Heart right ventricle (tissue), 16 donors: Measurements from ENCODE around the gene TMEM174. TPM values are rescaled to one million over a fixed set of nuclear protein-coding genes. Genes with fewer than 3 reads are reported as not detected.

Source experiments
- ATAC-seq, 8 donors: fragments of 200-7000 bp; cut with Tn5 transposase; one replicate each; pipeline ENCODE4 v1.9.1; 2020; ENCODE audit warnings: mild to moderate bottlenecking in 8 of 8, moderate library complexity in 8 of 8, moderate number of reproducible peaks in 1 of 8
- DNase-seq, 2 donors: peaks; one replicate each; pipeline ENCODE4 v3.0.0-alpha.2; 2020
- H3K27ac ChIP-seq, 10 donors: fragments of 200-600 bp; sonication (generic) in 2 of 10; one replicate each; pipeline versions ENCODE4 v1.5.0 to v1.8.0; 2020 to 2022; ENCODE audit warnings: mild to moderate bottlenecking in 3 of 10
- H3K27me3 ChIP-seq, 7 donors: fragments of 200-600 bp; one replicate each; pipeline ENCODE4 v1.8.0; 2021 to 2022; ENCODE audit warnings: mild to moderate bottlenecking in 2 of 7
- H3K36me3 ChIP-seq, 9 donors: fragments of 200-600 bp; sonication (generic) in 1 of 9; one replicate each; pipeline versions ENCODE4 v1.5.0 to v1.8.0; 2020 to 2022; ENCODE audit warnings: mild to moderate bottlenecking in 2 of 9
- H3K4me1 ChIP-seq, 9 donors: fragments of 200-600 bp; sonication (generic) in 1 of 9; one replicate each; pipeline versions ENCODE4 v1.5.0 to v1.8.0; 2020 to 2022; ENCODE audit warnings: mild to moderate bottlenecking in 4 of 9
- H3K4me3 ChIP-seq, 10 donors: fragments of 200-600 bp; sonication (generic) in 2 of 10; one replicate each; pipeline versions ENCODE4 v1.5.0 to v1.8.0; 2020 to 2022; ENCODE audit warnings: mild to moderate bottlenecking in 7 of 10, moderate library complexity in 2 of 10
- H3K9me3 ChIP-seq, 11 donors: fragments of 200-600 bp in 10 of 11; sonication (generic) in 2 of 11; one replicate each; pipeline versions ENCODE4 v1.5.0 to v1.8.0; 2013 to 2022; ENCODE audit warnings: mild to moderate bottlenecking in 2 of 11, control low read depth in 1 of 11, moderate library complexity in 1 of 11
- CTCF ChIP-seq, 9 donors: fragments of 200-600 bp; sonication (generic) in 2 of 9; IDR thresholded peaks; one replicate each; pipeline versions ENCODE4 v1.5.0 to v1.8.0; 2021 to 2022; ENCODE audit warnings: antibody characterized with exemption in 9 of 9, mild to moderate bottlenecking in 5 of 9, moderate library complexity in 1 of 9
- WGBS, 2 donors: extraction: QIAGEN DNeasy Blood & Tissue Kit; methylation state at CpG; one replicate each; pipeline ENCODE4 v1.1.7; 2013; ENCODE audit warnings: inconsistent platforms in 1 of 2; 5-methylcytosine and 5-hydroxymethylcytosine counted together
- intact Hi-C, 10 donors: fragments of 100-400 bp; cut with DNase I; formaldehyde crosslinking; loops; one replicate each; pipeline versions ENCODE4 v1.11.1 to v1.14.2; 2022
- long read RNA-seq, 3 donors: library from polyadenylated mRNA; unstranded; transcript quantifications; one replicate each; pipeline ENCODE4 v2.0.0, GENCODE V29; 2020 to 2021
- polyA plus RNA-seq, 2 donors: library from polyadenylated mRNA; stranded (reverse); fragments of 200-250 nt; gene quantifications; one replicate each; pipeline ENCODE4 v1.2.3, GENCODE V29; 2013
- total RNA-seq, 10 donors: library from RNA; stranded (reverse); fragmentation: NEBNext Ultra II Directional in 3 of 10; extraction: Animal tissue kit (Norgen Biotek cat#: 25700) in 3 of 10; gene quantifications; one replicate each; pipeline versions ENCODE4 v1.2.1 to v1.2.4, GENCODE V29; 2021 to 2023
- donor health status: Arrhythmogenic right ventricular cardiomyopathy.
- donor health status: ischemic (EF 13 %, LVEDD 7.1; RV severe dilation, severe dysfunction).
- donor health status: healthy with polysubstance abuse.
- donor health status: DM: no; HTN: yes; CAD: no.
- donor health status: DM: no; HTN: no; CAD: no.
- donor health status: ischemic (EF 25% LVEDD 6.9; RV normal size, moderate dysfunction).
- donor health status: ischemic (EF 25% LVEDD 5.7; RV mildly dilated, moderate dysfunction).
- donor health status: healthy.
- donor health status: DM: yes; HTN: yes; CAD: no.
- donor health status: Ischemic cardiomyopathy.
- donor health status: ischemic (EF 35%, LVEDD 5.7; RV mildly dilated, moderate dysfunction).
- donor health status: nonischemic (EF 11% LVEDD 7.7; RV severe dilation, severe dysfunction).
- donor health status: DM: yes; HTN: yes; CAD: no.
- donor health status: PGD.
- donor health status: ischemic (EF 29% LVEDD 5.4; RV normal size, mild dysfunction).
- donor health status: nonischemic (EF 23%, LVEDD 6.1; RV moderate dilation, normal function).

Gene TMEM174
- total RNA-seq (not detected), polyA plus RNA-seq (not detected)
- long read RNA-seq, donor 1: 0 reads
- long read RNA-seq, donor 2: 0 reads
- long read RNA-seq, donor 3: 0 reads

- Histone ChIP-seq H3K27ac (no peak within 1 kb of the TSS), H3K4me1 (no peaks in the 10 kb centered on the region), H3K36me3 (no peaks in the 10 kb centered on the region), H3K9me3 (peaks cover 0 to 5% (median 0%) of the 10 kb centered on the region in 11 donors), H3K27me3 (peaks cover 0 to 75% (median 39%) of the 10 kb centered on the region in 7 donors), H3K4me3 (no peak within 1 kb of the TSS)
- DNase-seq (no peak), ATAC-seq (no peak)
- TF ChIP-seq CTCF (IDR thresholded peaks at IDR 0.05): no peak
- WGBS, 2 donors: 88 to 90% methylated on average over 5 of the region's 5 CpGs
- intact Hi-C loops: no loop called here
These were observed at the start of gene TMEM174 for GRCh38 chr5:73172951-73173350. TMEM174 (plus strand) TSS chr5:73173193; CDS start chr5:73173244, 51 bp downstream.

GRCh38 chr5:73125289-73125688, 47.7 kb upstream of the TMEM174 start:
- Histone ChIP-seq H3K27ac (no peak overlapping the region), H3K4me1 (peaks cover 0 to 16% (median 5%) of the 10 kb centered on the region in 9 donors), H3K4me3 (no peak overlapping the region), H3K9me3 (no peaks in the 10 kb centered on the region), H3K27me3 (peaks cover 0 to 68% (median 45%) of the 10 kb centered on the region in 7 donors), H3K36me3 (no peaks in the 10 kb centered on the region)
- no peak for TF ChIP-seq CTCF (IDR thresholded peaks at IDR 0.05)
- ATAC-seq (no peak), DNase-seq (no peak)
- 79 to 81% methylated on average over 4 of the region's 4 CpGs for WGBS, 2 donors
- intact Hi-C loops: no loop called here

- no peaks in the 10 kb centered on the region for H3K9me3 ChIP-seq
- TF ChIP-seq CTCF (IDR thresholded peaks at IDR 0.05): no peak
- no peak overlapping the region for H3K4me3 ChIP-seq
- DNase-seq (no peak), ATAC-seq (peak in 1 of 8 donors; percentile 29)
- intact Hi-C loops: no loop called here
- 74 to 86% methylated on average over 4 of the region's 4 CpGs for WGBS, 2 donors
- peaks cover 0 to 11% (median 0%) of the 10 kb centered on the region in 9 donors for H3K4me1 ChIP-seq
- H3K36me3 ChIP-seq: no peaks in the 10 kb centered on the region
- H3K27ac ChIP-seq: no peak overlapping the region
- peaks cover 0 to 58% (median 35%) of the 10 kb centered on the region in 7 donors for H3K27me3 ChIP-seq
These were observed 46.6 kb upstream of the TMEM174 start for GRCh38 chr5:73126381-73126780.

GRCh38 chr5:73126957-73127356, 46.0 kb upstream of the TMEM174 start:
- intact Hi-C loops: no loop called here
- no peak for DNase-seq
- WGBS, 2 donors: 70 to 73% methylated on average over 1 of the region's 1 CpG
- no peak for ATAC-seq
- TF ChIP-seq CTCF (IDR thresholded peaks at IDR 0.05): no peak
- H3K9me3 ChIP-seq: no peaks in the 10 kb centered on the region
- H3K4me3 ChIP-seq: no peak overlapping the region
- no peaks in the 10 kb centered on the region for H3K36me3 ChIP-seq
- no peak overlapping the region for H3K27ac ChIP-seq
- peaks cover 0 to 52% (median 30%) of the 10 kb centered on the region in 7 donors for H3K27me3 ChIP-seq
- peaks cover 0 to 11% (median 0%) of the 10 kb centered on the region in 9 donors for H3K4me1 ChIP-seq
